NK-92 treated with Interleukin-12 subunit alpha and Interleukin-12 subunit beta, amount 100 ng/mL, for 24 hours (cell line): ENCODE data around the gene SH3GLB1.

Experiments used
- DNase-seq: peaks from one replicate; lab custom pipeline; 2025; lab: John Stamatoyannopoulos, UW

The SH3GLB1 gene

DNA sequence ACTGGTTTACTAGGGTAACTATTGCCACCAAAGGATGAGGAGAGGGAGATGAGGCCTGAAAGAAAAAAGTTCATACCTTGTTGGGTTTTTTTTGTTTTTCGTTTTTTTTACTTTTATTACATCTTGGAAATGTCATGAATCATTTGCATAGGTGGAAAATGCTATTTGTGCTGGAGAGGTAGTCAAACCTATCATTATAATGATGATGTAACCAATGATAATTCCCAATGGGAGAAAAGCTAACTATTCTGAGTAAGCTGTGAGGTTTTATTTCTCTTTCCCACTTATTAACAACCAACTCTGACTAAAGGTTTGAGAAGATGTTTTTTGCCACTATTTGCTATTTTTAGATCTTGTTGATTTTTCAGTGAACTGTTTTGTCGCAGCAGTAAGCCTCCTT, 29.0 kb downstream of the SH3GLB1 start:
- DNase-seq: no peak

- no peak for DNase-seq
Observed at GRCh38 chr1:86739648-86740509, 35.5 kb downstream of the SH3GLB1 start.

GRCh38 chr1:86741947-86742572, 37.7 kb downstream of the SH3GLB1 start:
- peak; percentile 5 for DNase-seq

DNA sequence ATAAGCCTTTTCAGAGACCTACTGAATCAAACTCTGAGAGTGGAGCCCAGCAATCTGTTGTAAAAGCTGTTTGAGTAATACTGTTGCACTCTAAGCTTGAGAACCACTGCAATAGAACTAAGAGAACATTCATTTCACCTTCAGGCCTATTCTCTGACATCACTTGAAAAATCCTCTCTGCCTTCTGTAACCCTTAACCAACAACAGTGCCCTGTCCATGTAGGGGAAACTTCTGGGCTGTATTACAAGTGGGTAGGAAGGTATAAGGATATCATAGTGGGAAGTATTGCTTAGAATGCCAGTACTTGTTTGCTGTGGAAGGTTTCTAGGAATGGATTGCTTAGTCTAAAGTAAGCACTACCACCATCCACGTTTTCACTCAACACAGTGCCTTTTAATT, 42.9 kb downstream of the SH3GLB1 start:
- DNase-seq: no peak

DNA sequence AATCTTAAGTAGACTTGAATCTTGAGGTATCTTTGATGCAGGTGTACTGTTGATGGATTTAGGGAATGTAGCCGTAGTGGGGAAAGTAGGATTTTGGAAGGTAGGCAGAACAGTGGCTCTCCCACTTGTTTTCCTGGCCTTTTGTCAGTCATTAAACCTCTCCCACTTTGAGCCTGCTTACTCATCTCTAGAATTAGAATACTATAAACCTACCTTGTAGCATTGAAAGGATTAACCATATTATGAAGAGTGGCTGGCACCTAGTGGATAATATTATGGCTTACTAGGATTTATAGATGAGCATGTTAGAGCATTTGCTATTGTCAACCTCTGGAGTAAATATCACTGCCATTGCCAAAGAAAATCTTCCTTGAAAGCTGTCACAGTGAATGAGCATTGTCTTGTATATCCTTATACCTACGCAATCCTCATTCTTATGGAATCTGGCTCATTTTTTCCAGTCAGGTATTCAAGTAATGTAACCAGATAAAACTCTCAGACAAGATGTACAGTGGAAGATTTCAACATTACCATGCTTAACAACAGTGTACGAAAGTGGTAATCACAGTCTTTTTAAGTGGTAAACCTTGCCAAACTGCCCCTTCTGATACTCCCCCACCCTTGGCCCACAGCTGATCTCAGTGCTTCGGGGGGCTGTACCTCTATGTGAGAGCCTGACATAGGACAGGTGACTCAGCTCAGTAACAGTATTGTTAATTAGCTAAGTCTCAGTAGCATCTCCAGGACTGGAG, 44.4 kb downstream of the SH3GLB1 start:
- no peak for DNase-seq

GRCh38 chr1:86750076-86750475, 45.7 kb downstream of the SH3GLB1 start:
- DNase-seq: no peak

- DNase-seq: no peak
Observed at GRCh38 chr1:86750530-86750929, 46.2 kb downstream of the SH3GLB1 start.

DNA sequence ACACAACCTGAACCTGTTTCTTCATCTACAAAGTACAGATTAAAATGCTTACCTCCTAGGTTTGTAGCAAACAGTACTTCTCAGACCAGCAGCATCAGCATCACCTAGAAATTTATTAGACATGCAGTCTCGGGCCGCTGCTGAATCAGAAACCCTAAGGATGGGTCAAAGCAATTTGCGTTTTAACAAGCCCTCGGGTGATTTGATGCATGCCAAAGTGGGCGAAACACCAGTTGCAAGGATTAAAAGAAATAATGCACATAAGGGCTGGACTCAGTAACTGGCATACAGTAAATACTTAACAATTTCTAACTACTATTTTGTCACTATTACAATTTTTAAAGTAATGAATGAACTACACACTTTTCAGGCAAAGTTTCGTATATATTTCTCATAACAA, 47.5 kb downstream of the SH3GLB1 start:
- DNase-seq: no peak

- peak; percentile 4 for DNase-seq
Observed at GRCh38 chr1:86753700-86754099, 49.3 kb downstream of the SH3GLB1 start.

DNA sequence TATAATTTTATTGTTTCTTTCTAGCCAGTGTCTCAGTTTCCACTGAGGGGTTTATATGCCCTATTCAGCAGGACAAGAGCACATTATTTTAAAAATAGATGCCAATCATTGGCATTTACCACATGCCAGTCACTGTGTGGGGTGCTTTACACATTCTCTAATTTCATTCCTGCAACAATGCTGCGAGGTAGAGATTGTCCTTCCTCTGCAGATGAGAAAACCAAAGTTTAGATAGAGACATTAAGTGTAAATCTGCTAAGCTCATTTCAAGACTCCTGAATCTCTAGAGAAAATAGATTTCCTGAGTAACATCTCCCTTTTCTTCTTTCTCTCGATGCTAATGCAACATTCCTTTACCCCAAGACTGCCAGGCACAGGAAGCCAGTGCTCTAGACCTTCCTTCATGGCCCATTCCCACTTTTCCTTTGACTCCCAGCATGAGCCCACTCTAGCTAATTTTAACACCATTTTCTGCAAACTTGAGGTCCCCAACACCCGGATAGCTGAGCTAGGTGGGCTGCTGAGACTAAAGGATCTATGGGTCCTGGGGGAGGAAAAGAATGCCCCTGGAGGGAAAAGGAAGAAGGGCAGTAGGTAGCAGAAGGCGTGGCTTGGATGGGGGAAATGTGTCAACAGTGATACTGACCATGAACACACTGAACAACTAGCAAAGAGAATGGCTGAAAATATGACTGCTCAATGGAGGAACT, 50.0 kb downstream of the SH3GLB1 start:
- no peak for DNase-seq

GRCh38 chr1:86756062-86756406, 51.7 kb downstream of the SH3GLB1 start:
- no peak for DNase-seq

GRCh38 chr1:86757272-86757984, 53.1 kb downstream of the SH3GLB1 start:
- DNase-seq: no peak

- no peak for DNase-seq
Observed at GRCh38 chr1:86758570-86758969, 54.2 kb downstream of the SH3GLB1 start.

- DNase-seq: no peak
Observed at GRCh38 chr1:86760199-86760598, 55.8 kb downstream of the SH3GLB1 start.

DNA sequence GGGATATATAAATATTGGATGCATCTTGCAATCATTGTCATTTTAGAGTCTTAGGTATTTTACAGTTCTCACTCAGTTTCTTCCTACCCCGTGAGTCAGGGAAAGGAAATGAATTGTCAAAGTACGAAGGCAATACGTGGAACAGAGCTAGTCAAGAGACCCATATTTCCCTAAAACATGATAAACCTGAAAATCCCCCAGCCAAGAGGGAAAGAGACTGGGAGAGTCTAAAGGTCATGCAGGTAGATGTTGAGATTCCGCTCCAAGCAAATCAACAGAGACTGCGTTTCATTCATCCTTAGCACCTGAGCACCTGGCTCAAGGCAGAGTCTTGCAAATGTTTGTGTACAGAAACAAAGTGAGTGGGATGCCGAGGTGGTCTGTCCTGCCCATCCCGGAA, 58.0 kb downstream of the SH3GLB1 start:
- DNase-seq: no peak

DNA sequence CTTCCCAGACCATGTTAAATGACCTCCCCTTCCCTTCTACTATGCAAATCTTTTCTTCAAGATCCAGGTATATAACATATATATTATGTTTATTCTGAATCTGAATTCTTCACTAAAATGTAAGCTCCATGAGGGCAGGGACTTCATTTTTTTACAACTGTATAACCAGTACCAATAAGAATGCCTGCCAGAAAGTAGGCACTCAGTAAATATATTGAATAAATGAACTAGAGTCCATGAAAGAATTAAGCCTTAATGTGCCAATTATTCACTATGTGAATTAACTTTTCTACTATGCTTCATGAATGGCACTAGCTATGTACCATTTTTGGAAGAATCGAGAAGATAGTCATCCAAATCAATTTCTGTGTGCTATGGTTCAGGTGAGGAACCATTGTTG, 60.1 kb downstream of the SH3GLB1 start:
- DNase-seq: no peak

GRCh38 chr1:86765073-86765472, 60.7 kb downstream of the SH3GLB1 start:
- no peak for DNase-seq

DNA sequence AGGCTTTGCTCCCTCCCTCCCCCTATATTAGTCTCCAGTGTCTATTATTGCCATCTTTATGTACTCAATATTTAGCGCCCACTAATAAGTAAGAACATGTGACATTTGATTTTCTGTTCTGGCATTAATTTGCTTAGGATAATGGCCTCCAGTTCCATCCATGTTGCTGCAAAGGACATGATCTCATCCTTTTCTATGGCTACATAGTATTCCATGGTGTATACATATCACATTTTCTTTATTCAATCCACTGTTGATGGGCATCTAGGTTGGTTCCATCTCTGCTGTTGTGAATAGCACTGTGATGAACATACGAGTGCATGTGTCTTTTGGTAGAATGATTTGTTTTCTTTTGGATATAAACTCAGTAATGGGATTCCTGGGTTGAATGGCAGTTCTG, 61.3 kb downstream of the SH3GLB1 start:
- DNase-seq: no peak

DNA sequence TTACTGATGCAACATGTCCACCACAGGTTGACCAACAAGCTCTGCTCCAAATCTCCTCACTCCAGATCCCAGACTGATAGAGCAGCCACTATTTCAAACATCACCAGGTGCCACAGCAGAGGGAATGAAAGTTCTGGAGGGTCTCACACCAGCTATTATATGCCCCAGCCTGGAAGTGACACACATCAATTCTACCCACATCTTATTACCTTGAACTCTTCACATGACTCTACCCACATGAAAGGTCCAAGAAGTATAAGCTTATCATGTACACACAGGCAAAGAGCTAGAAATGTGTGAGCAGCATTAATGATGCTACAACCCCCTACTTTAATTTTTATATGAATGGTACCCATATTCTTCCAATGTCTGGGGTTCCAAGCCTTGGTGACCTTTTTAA, 64.2 kb downstream of the SH3GLB1 start:
- DNase-seq: no peak

- DNase-seq: no peak
Observed at GRCh38 chr1:86769065-86769464, 64.7 kb downstream of the SH3GLB1 start.
